Adipocyte (in vitro differentiated cells): ENCODE measurements around the gene BDNF.
"Not testable (repeated sequence)": the region's sequence is repeated elsewhere in the genome, so short reads cannot be mapped to it uniquely, and the experiment has no call there.

Experiments
- DNase-seq: peaks from one replicate; pipeline ENCODE4 v3.0.0-alpha.2; 2015; ENCODE audit warnings: low read depth
- H3K27me3 ChIP-seq: replicated peaks from 2 replicates; pipeline ENCODE4 v1.7.0; 2013; ENCODE audit warnings: mild to moderate bottlenecking, low read length, moderate library complexity; ENCODE audit not compliant: control insufficient read depth, insufficient read depth
- H3K36me3 ChIP-seq: 2 replicates; pipeline ENCODE4 v1.7.0; 2013; ENCODE audit warnings: low read length, mild to moderate bottlenecking, moderate library complexity; ENCODE audit not compliant: control insufficient read depth, insufficient read depth, severe bottlenecking
- H3K4me1 ChIP-seq: 2 replicates; pipeline ENCODE4 v1.7.0; 2013; ENCODE audit warnings: mild to moderate bottlenecking, low read length, moderate library complexity; ENCODE audit not compliant: control insufficient read depth, insufficient read depth
- H3K4me3 ChIP-seq: 2 replicates; pipeline ENCODE4 v1.7.0; 2013; ENCODE audit warnings: mild to moderate bottlenecking, low read length, moderate library complexity
- H3K9ac ChIP-seq: 2 replicates; pipeline ENCODE4 v1.7.0; 2013; ENCODE audit warnings: mild to moderate bottlenecking, low read length, moderate library complexity
- H3K9me3 ChIP-seq: 2 replicates; pipeline ENCODE4 v1.7.0; 2013; ENCODE audit warnings: mild to moderate bottlenecking, low read length, moderate library complexity; ENCODE audit not compliant: control insufficient read depth

Gene BDNF

DNA sequence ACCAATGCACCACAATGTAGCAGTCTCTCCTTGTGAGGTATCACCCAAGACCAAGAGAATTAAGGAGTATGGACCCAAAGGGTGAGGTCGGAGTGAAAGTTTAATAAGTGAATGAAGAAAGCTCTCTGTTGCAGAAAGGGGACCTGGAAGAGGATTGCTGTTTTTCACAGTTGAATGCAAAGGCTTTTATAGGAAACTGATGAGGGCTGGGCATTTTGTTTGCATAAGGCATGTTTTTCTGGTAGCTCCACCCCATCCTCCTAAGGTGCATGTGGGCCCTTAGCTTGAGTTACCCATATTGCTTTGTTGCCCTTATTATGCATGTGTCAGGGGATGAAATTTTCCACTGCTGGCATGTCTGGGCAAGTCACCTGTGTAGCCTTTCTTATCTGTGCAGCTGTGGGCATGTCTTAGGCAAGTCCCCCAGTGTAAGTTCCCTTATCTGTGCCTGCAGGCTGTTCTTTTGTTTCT lies 64.7 kb downstream of the BDNF start:
- H3K4me3 ChIP-seq: no peak overlapping the region
- no peaks in the 10 kb centered on the region for H3K4me1 ChIP-seq
- DNase-seq: no peak

DNA sequence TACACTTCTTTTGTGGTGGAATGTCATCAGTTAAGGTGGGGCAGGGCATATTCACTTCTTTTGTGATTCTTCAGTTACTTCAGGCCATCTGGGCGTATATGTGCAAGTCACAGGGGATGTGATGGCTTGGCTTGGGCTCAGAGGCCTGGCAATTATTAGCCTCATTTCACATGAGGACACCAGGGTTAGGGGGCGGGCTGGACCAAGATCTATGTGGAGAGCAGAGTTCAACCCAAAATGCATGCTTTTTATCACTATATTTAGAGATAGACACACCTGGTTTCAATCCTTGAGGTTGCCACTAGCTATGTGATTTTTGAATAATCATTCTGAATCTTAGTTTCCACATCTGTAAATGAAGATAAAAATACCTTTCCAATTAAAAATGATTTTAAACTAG lies 65.5 kb downstream of the BDNF start:
- DNase-seq, H3K9ac ChIP-seq, H3K4me1 ChIP-seq, H3K4me3 ChIP-seq, H3K27me3 ChIP-seq, H3K36me3 ChIP-seq, H3K9me3 ChIP-seq: not testable (repeated sequence)

More for the DNA sequence above, 64.7 kb downstream of the BDNF start:
- Histone ChIP-seq H3K36me3 (no peaks in the 10 kb centered on the region), H3K9me3 (peaks cover 6% of the 10 kb centered on the region), H3K27me3 (no peaks in the 10 kb centered on the region), H3K9ac (no peak overlapping the region)

- H3K9me3 ChIP-seq, DNase-seq, H3K9ac ChIP-seq, H3K27me3 ChIP-seq, H3K4me1 ChIP-seq, H3K36me3 ChIP-seq, H3K4me3 ChIP-seq: not testable (repeated sequence)
These were observed 66.0 kb downstream of the BDNF start for GRCh38 chr11:27634282-27634681.

- H3K9me3 ChIP-seq, H3K27me3 ChIP-seq, H3K4me3 ChIP-seq, H3K4me1 ChIP-seq, H3K36me3 ChIP-seq, H3K9ac ChIP-seq, DNase-seq: not testable (repeated sequence)
These were observed 71.2 kb downstream of the BDNF start for GRCh38 chr11:27629023-27629422.

DNA sequence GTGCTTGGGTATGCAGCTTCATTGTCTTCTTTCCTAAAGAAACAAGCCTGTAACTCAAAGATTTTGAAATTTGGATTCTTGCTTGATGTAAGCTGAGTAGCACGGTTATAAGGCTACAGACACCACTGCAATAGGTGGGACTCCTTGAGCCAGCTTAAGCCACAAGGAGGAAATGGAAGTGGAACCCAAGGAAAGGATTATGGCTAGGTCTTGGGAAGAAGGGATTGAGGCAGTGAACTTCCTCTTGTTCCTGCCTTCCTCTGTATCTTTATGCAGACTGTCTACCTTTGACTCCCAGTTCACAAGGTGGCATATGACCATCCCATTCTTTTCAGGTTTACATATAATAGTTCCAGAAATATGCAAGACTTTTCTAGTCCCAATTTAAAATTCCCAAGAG lies 72.3 kb downstream of the BDNF start:
- H3K36me3 ChIP-seq: no peaks in the 10 kb centered on the region
- H3K27me3 ChIP-seq: peaks cover under 1% of the 10 kb centered on the region
- no peak overlapping the region for H3K4me3 ChIP-seq
- no peaks in the 10 kb centered on the region for H3K4me1 ChIP-seq
- no peak for DNase-seq
- H3K9me3 ChIP-seq: no peaks in the 10 kb centered on the region
- no peak overlapping the region for H3K9ac ChIP-seq

GRCh38 chr11:27626938-27627586 lies 73.2 kb downstream of the BDNF start:
- no peaks in the 10 kb centered on the region for H3K36me3 ChIP-seq
- peaks cover 4% of the 10 kb centered on the region for H3K27me3 ChIP-seq
- H3K4me3 ChIP-seq: no peak overlapping the region
- DNase-seq: no peak
- no peaks in the 10 kb centered on the region for H3K9me3 ChIP-seq
- H3K9ac ChIP-seq: no peak overlapping the region
- H3K4me1 ChIP-seq: no peaks in the 10 kb centered on the region

DNA sequence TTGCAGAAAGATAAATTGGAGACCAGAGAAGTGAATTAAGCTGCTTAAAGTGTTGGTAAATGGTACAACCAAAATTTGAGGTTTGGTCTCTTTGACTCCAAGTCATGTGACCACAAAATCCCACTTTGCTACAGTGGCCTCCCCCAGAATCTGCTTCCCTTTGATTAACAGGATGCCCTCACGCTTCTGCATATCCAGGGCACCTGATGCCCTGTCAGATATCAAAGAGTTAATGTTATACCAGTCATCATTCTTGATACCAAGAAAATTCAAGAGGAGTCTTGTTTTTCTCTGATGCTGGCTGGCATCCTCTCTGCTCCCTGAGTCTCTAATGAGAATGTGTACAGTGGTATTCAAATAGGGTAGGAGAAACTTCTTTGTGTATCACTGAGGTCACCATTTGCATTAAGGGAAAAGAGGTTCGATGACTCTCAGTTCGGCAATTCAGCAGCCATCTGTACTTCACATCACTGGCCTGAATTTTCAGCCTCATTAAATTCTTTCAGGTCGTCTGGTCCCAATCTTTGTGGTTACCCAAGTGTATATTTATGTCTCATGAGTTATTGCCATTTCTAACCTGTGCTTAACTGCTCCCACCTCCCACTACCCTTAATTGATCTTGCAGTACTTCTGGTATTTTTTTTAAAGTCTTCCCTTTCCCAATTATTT lies 73.9 kb downstream of the BDNF start:
- H3K36me3 ChIP-seq: no peaks in the 10 kb centered on the region
- H3K9me3 ChIP-seq: no peaks in the 10 kb centered on the region
- no peak overlapping the region for H3K4me3 ChIP-seq
- H3K27me3 ChIP-seq: peaks cover 4% of the 10 kb centered on the region
- DNase-seq: no peak
- H3K9ac ChIP-seq: no peak overlapping the region
- H3K4me1 ChIP-seq: peaks cover 4% of the 10 kb centered on the region

GRCh38 chr11:27625347-27625912 lies 74.8 kb downstream of the BDNF start:
- H3K27me3 ChIP-seq: peaks cover 4% of the 10 kb centered on the region
- no peak for DNase-seq
- H3K9ac ChIP-seq: no peak overlapping the region

DNA sequence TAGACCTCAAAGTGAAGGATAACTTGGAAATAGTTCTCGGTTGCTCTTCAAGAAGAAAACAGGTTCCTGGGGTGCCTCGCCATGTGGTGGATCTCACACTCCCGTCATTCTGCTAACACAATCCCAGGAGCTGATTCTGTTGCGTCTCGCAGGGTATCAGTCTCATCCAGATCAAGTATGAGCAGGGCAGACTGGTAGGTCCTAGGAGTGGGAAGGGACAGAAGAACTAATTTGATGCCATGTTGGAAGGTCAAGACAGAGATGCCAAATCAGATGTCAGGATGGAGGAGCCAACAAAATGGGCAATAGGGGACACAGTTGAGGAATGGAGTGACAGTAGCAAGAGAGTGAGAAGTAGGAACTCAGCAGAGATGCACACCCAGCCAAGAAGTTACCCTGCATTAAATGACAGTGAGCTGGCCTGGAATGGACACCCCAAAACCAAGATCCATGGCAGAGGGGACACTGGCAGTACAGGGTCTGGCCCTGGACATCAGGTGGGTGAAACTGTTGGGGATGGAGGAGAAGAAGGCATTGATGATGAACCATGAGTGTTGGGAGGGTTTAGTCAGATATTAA lies 76.2 kb downstream of the BDNF start:
- DNase-seq: no peak
- Histone ChIP-seq H3K4me3 (no peak overlapping the region), H3K9me3 (no peaks in the 10 kb centered on the region), H3K4me1 (peaks cover 9% of the 10 kb centered on the region), H3K27me3 (peaks cover 4% of the 10 kb centered on the region), H3K36me3 (no peaks in the 10 kb centered on the region), H3K9ac (no peak overlapping the region)

More at GRCh38 chr11:27625347-27625912, 74.8 kb downstream of the BDNF start:
- H3K36me3 ChIP-seq: no peaks in the 10 kb centered on the region
- H3K4me3 ChIP-seq: no peak overlapping the region
- peaks cover 7% of the 10 kb centered on the region for H3K4me1 ChIP-seq
- no peaks in the 10 kb centered on the region for H3K9me3 ChIP-seq

GRCh38 chr11:27622541-27623300 lies 77.5 kb downstream of the BDNF start:
- Histone ChIP-seq H3K36me3 (no peaks in the 10 kb centered on the region), H3K27me3 (peaks cover 4% of the 10 kb centered on the region), H3K4me3 (no peak overlapping the region), H3K9ac (no peak overlapping the region), H3K9me3 (no peaks in the 10 kb centered on the region), H3K4me1 (peaks cover 12% of the 10 kb centered on the region)
- no peak for DNase-seq
